ENCODE results near the gene NMNAT2. TPM values are rescaled to one million over a fixed set of nuclear protein-coding genes. Genes with fewer than 3 reads are reported as not detected.

NMNAT2 gene
- total RNA-seq, 3 donors from 2014 or later = 0.29 to 2.4 (median 1.6) TPM

- Histone ChIP-seq H3K36me3 (no peaks in the 10 kb centered on the region), H3K4me3 (no peak overlapping the region), H3K4me1 (no peaks in the 10 kb centered on the region), H3K27me3 (no peaks in the 10 kb centered on the region), H3K9me3 (no peaks in the 10 kb centered on the region), H3K27ac (no peak overlapping the region)
- intact Hi-C loops (cut with DNase I; ENCODE audit: low total_unique reads) = no loop called here
- no peak for DNase-seq (ENCODE audit: low spot score in 2 of 2)
- TF ChIP-seq POLR2AphosphoS5 (IDR thresholded peaks at IDR 0.05) = no peak
- TF ChIP-seq CTCF (IDR thresholded peaks at IDR 0.05) = no peak
- TF ChIP-seq POLR2A (IDR thresholded peaks at IDR 0.05) = no peak
These were observed 189.6 kb downstream of the NMNAT2 start for GRCh38 chr1:183228347-183229220.

GRCh38 chr1:183227422-183228346 is 190.5 kb downstream of the NMNAT2 start:
- Histone ChIP-seq H3K27ac (peak overlapping the region in 1 of 2 donors; percentile 16), H3K4me1 (no peaks in the 10 kb centered on the region), H3K9me3 (no peaks in the 10 kb centered on the region), H3K4me3 (no peak overlapping the region), H3K36me3 (no peaks in the 10 kb centered on the region), H3K27me3 (no peaks in the 10 kb centered on the region)
- DNase-seq (ENCODE audit: low spot score in 2 of 2) = no peak
- TF ChIP-seq POLR2AphosphoS5 (IDR thresholded peaks at IDR 0.05) (no peak), POLR2A (IDR thresholded peaks at IDR 0.05) (no peak), CTCF (IDR thresholded peaks at IDR 0.05) (peak; percentile 20 to 59 (median 39))
- intact Hi-C loops (cut with DNase I; ENCODE audit: low total_unique reads) = no loop called here

GRCh38 chr1:183226963-183227362 is 191.2 kb downstream of the NMNAT2 start:
- Histone ChIP-seq H3K27me3 (no peaks in the 10 kb centered on the region), H3K9me3 (no peaks in the 10 kb centered on the region), H3K4me3 (no peak overlapping the region), H3K36me3 (no peaks in the 10 kb centered on the region), H3K4me1 (no peaks in the 10 kb centered on the region), H3K27ac (peak overlapping the region in 1 of 2 donors; percentile 16)
- DNase-seq (ENCODE audit: low spot score in 2 of 2) = no peak
- intact Hi-C loops (cut with DNase I; ENCODE audit: low total_unique reads) = no loop called here
- TF ChIP-seq POLR2AphosphoS5 (IDR thresholded peaks at IDR 0.05) (no peak), CTCF (IDR thresholded peaks at IDR 0.05) (no peak), POLR2A (IDR thresholded peaks at IDR 0.05) (no peak)

GRCh38 chr1:183226361-183226760 is 191.8 kb downstream of the NMNAT2 start:
- TF ChIP-seq POLR2AphosphoS5 (IDR thresholded peaks at IDR 0.05) = no peak
- no peak for TF ChIP-seq POLR2A (IDR thresholded peaks at IDR 0.05)
- TF ChIP-seq CTCF (IDR thresholded peaks at IDR 0.05) = no peak
- H3K9me3 ChIP-seq = no peaks in the 10 kb centered on the region
- no peak overlapping the region for H3K27ac ChIP-seq
- H3K27me3 ChIP-seq = no peaks in the 10 kb centered on the region
- no peak overlapping the region for H3K4me3 ChIP-seq
- no peaks in the 10 kb centered on the region for H3K4me1 ChIP-seq
- intact Hi-C loops (cut with DNase I; ENCODE audit: low total_unique reads) = no loop called here
- DNase-seq (ENCODE audit: low spot score in 2 of 2) = no peak
- H3K36me3 ChIP-seq = no peaks in the 10 kb centered on the region
